IMR-90 (cell line): Measurements from ENCODE around the gene METTL23. TPM values are rescaled to one million over a fixed set of nuclear protein-coding genes. Genes with fewer than 3 reads are reported as not detected.

Source experiments
- ATAC-seq: fragments of 200-7000 bp; cut with Tn5 transposase; 2 replicates; pipeline ENCODE4 v1.9.1; 2020; ENCODE audit warnings: low read depth, mild to moderate bottlenecking, moderate library complexity
- BruUV-seq: library from RNA; stranded (reverse); fragments of 400-500 nt; replicated peaks from 2 replicates; lab custom pipeline; 2021; lab: Mats Ljungman, UMichigan
- CTCF ChIA-PET: fragments of 300-600 bp; formaldehyde crosslinking; extraction: SDS; loops from one replicate; lab custom pipeline; 2021; ENCODE audit warnings: antibody characterized with exemption; lab: Yijun Ruan, JAX
- POLR2A ChIA-PET: fragments of 300-600 bp; sonication (Branson Sonifier 250); formaldehyde crosslinking; loops from one replicate; lab custom pipeline; 2022; ENCODE audit warnings: antibody characterized with exemption; ENCODE audit not compliant: unreplicated experiment; lab: Charles Lee
- DNase-seq: peaks from one replicate; pipeline ENCODE4 v3.0.0; 2013
- H2AFZ ChIP-seq: replicated peaks from 2 replicates; pipeline ENCODE3; 2013; ENCODE audit warnings: low read length, mild to moderate bottlenecking; ENCODE audit not compliant: poor library complexity
- H2AK5ac ChIP-seq: 2 replicates; pipeline ENCODE4 v1.6.1; 2013; ENCODE audit warnings: low read depth, low read length, inconsistent platforms
- H2AK9ac ChIP-seq: replicated peaks from 2 replicates; pipeline ENCODE3; 2013; ENCODE audit warnings: mild to moderate bottlenecking, low read depth, low read length, moderate library complexity; ENCODE audit not compliant: poor library complexity
- H2BK120ac ChIP-seq: 2 replicates; pipeline ENCODE4 v1.6.1; 2013; ENCODE audit warnings: low read depth, low read length, inconsistent platforms
- H2BK15ac ChIP-seq: 3 replicates; pipeline ENCODE4 v1.6.1; 2013; ENCODE audit warnings: low read depth, low read length, inconsistent platforms
- H2BK20ac ChIP-seq: 2 replicates; pipeline ENCODE4 v1.6.1; 2013; ENCODE audit warnings: low read depth, mild to moderate bottlenecking, inconsistent platforms, low read length, moderate library complexity
- H2BK5ac ChIP-seq: 2 replicates; pipeline ENCODE4 v1.6.1; 2013; ENCODE audit warnings: mild to moderate bottlenecking, low read depth, low read length, inconsistent platforms; ENCODE audit not compliant: poor library complexity, severe bottlenecking
- H3K14ac ChIP-seq: replicated peaks from 2 replicates; pipeline ENCODE4 v1.6.1; 2013; ENCODE audit warnings: low read depth, low read length, inconsistent platforms
- H3K18ac ChIP-seq: 2 replicates; pipeline ENCODE4 v1.6.1; 2013; ENCODE audit warnings: low read depth, low read length, control low read depth
- H3K23ac ChIP-seq: 2 replicates; pipeline ENCODE4 v1.6.1; 2013; ENCODE audit warnings: low read depth, low read length, inconsistent platforms
- H3K27ac ChIP-seq: 2 replicates; pipeline ENCODE4 v1.5.1; 2013; ENCODE audit warnings: mild to moderate bottlenecking, control low read depth, low read length; ENCODE audit not compliant: insufficient read depth
- H3K27me3 ChIP-seq: 2 replicates; pipeline ENCODE4 v1.6.1; 2013; ENCODE audit warnings: low read length; ENCODE audit not compliant: control insufficient read depth, insufficient read depth
- H3K36me3 ChIP-seq: 2 replicates; pipeline ENCODE4 v1.6.1; 2013; ENCODE audit warnings: low read length, mixed read lengths; ENCODE audit not compliant: control insufficient read depth, insufficient read depth
- H3K4ac ChIP-seq: 2 replicates; pipeline ENCODE4 v1.6.1; 2013; ENCODE audit warnings: low read depth, low read length, inconsistent platforms
- H3K4me1 ChIP-seq: 2 replicates; pipeline ENCODE4 v1.6.1; 2013; ENCODE audit warnings: low read length, mixed read lengths; ENCODE audit not compliant: control insufficient read depth, insufficient read depth
- H3K4me2 ChIP-seq: 2 replicates; pipeline ENCODE4 v1.6.1; 2013; ENCODE audit warnings: low read depth, mild to moderate bottlenecking, control low read depth, low read length, moderate library complexity
- H3K4me3 ChIP-seq: 2 replicates; pipeline ENCODE4 v1.5.1; 2013; ENCODE audit warnings: low read depth, mild to moderate bottlenecking, control low read depth, low read length, moderate library complexity; ENCODE audit not compliant: insufficient read depth
- H3K56ac ChIP-seq: 2 replicates; pipeline ENCODE4 v1.6.1; 2013; ENCODE audit warnings: low read length, inconsistent platforms; ENCODE audit not compliant: insufficient read depth; ENCODE audit errors: extremely low read depth
- H3K79me1 ChIP-seq, 2 experiments: 2 replicates each; pipeline ENCODE4 v1.6.1; 2013; ENCODE audit warnings: low read length in 2 of 2, inconsistent platforms in 1 of 2, low read depth in 1 of 2
- H3K9ac ChIP-seq: 2 replicates; pipeline ENCODE4 v1.6.1; 2013; ENCODE audit warnings: low read depth, low read length, control low read depth
- H3K9me1 ChIP-seq: 2 replicates; pipeline ENCODE4 v1.6.1; 2013; ENCODE audit warnings: low read length, inconsistent platforms; ENCODE audit not compliant: insufficient read depth
- H3K9me3 ChIP-seq: 2 replicates; pipeline ENCODE4 v1.6.1; 2013; ENCODE audit warnings: low read length; ENCODE audit not compliant: control insufficient read depth, insufficient read depth
- H4K20me1 ChIP-seq: 2 replicates; pipeline ENCODE4 v1.6.1; 2013; ENCODE audit warnings: low read length, inconsistent platforms; ENCODE audit not compliant: insufficient read depth
- H4K5ac ChIP-seq: 2 replicates; pipeline ENCODE4 v1.6.1; 2013; ENCODE audit warnings: mild to moderate bottlenecking, low read depth, low read length, control low read depth
- H4K8ac ChIP-seq, 2 experiments: 2 replicates each; pipeline ENCODE4 v1.6.1; 2013; ENCODE audit warnings: low read depth in 2 of 2, low read length in 2 of 2, control low read depth in 1 of 2, inconsistent platforms in 1 of 2
- H4K91ac ChIP-seq: 2 replicates; pipeline ENCODE4 v1.6.1; 2013; ENCODE audit warnings: low read depth, low read length, inconsistent platforms; ENCODE audit not compliant: insufficient read depth
- BHLHE40 ChIP-seq: fragments of 150-350 bp; IDR thresholded peaks from 2 replicates; pipeline ENCODE4 v1.6.1; 2016; ENCODE audit warnings: mild to moderate bottlenecking, low read depth, low read length
- CEBPB ChIP-seq: IDR thresholded peaks from 2 replicates; pipeline ENCODE4 v1.6.1; 2012; ENCODE audit warnings: low read depth, low read length, improper control_type of control experiment
- CHD1 ChIP-seq: IDR thresholded peaks from 2 replicates; pipeline ENCODE4 v1.6.1; 2012; ENCODE audit warnings: low read depth, low read length, improper control_type of control experiment
- FOS ChIP-seq: fragments of 150-350 bp; IDR thresholded peaks from 2 replicates; pipeline ENCODE4 v1.6.1; 2016; ENCODE audit warnings: low read depth, low read length
- MAFK ChIP-seq: IDR thresholded peaks from 2 replicates; pipeline ENCODE4 v1.6.1; 2012; ENCODE audit warnings: low read depth, low read length, improper control_type of control experiment
- MXI1 ChIP-seq: IDR thresholded peaks from 2 replicates; pipeline ENCODE4 v1.6.1; 2012; ENCODE audit warnings: low read depth, mild to moderate bottlenecking, low read length, moderate library complexity, borderline replicate concordance
- NFE2L2 ChIP-seq: fragments of 150-350 bp; IDR thresholded peaks from 2 replicates; pipeline ENCODE4 v1.6.1; 2016; ENCODE audit warnings: low read depth, mild to moderate bottlenecking, low read length
- USF2 ChIP-seq: fragments of 150-350 bp; IDR thresholded peaks from 2 replicates; pipeline ENCODE4 v1.6.1; 2017; ENCODE audit warnings: mild to moderate bottlenecking, antibody characterized with exemption, low read length, low read depth
- WGBS, 2 experiments: methylation state at CpG; one replicate each; pipeline versions ENCODE4 v1.1.5 to v1.1.7; 2013; ENCODE audit warnings: missing lambda C conversion rate in 2 of 2; ENCODE audit not compliant: insufficient read length in 1 of 2; ENCODE audit errors: extremely low coverage in 2 of 2; 5-methylcytosine and 5-hydroxymethylcytosine counted together
- dilution Hi-C: fragments of 300-500 bp; cut with HindIII; formaldehyde crosslinking; loops from one replicate; pipeline ENCODE4 v1.14.3; 2018; ENCODE audit warnings: low sequenced_read_pairs; ENCODE audit not compliant: unreplicated experiment
- in situ Hi-C: fragments of 300-500 bp; cut with MboI; formaldehyde crosslinking; loops from 3 replicates; pipeline ENCODE4 v1.14.3; 2019; ENCODE audit warnings: low sequenced_read_pairs, inconsistent platforms, mixed read lengths
- intact Hi-C: fragments of 100-400 bp; cut with micrococcal nuclease; formaldehyde crosslinking; loops from 2 replicates; pipeline ENCODE4 v1.10.0; 2022
- polyA plus RNA-seq, 3 experiments: library from polyadenylated mRNA; depleted of rRNA; stranded (reverse); fragments of >200 nt; gene quantifications; 2 replicates each; pipeline ENCODE4 v1.2.3, GENCODE V29; 2012; ENCODE audit warnings: low replicate concordance in 1 of 3
- total RNA-seq: library from RNA; depleted of rRNA; stranded (reverse); fragments of >200 nt; gene quantifications from 2 replicates; pipeline ENCODE4 v1.2.3, GENCODE V29; 2012
- TF ChIP-seq, protein P1 (sequence below): fragments of 150-350 bp; IDR thresholded peaks from 2 replicates; pipeline ENCODE4 v1.6.1; 2016; ENCODE audit warnings: low read depth, mild to moderate bottlenecking, low read length, moderate library complexity, borderline replicate concordance

Gene METTL23
- total and polyA plus RNA-seq, 2 of the 4 experiments (the other 2 are of a cell fraction): 18.8 to 32.1 TPM

DNA sequence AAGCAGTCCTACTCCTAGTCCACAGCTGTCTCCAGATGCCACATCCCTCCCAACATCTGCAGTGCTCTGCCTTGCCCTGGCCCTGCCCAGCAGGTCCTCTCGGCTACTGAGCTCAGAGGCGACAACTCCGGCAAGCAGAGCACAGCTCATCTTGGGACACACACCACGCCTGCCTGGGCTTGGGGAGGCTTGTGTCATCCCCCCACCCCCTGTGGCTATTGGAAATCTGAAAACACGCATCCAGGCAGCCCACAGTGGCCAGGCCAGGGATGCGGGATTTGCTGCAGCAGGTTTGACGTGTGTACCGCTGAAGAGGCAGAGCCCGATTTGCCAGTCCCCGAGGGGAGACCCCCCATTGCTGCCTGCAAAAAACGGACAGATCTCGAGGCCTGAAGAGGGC, 41.3 kb upstream of the METTL23 start:
- dilution Hi-C loops: no loop called here
- POLR2A ChIA-PET: no interaction called here

More for the DNA sequence above, 41.3 kb upstream of the METTL23 start:
- no peaks in the 10 kb centered on the region for H3K27me3 ChIP-seq
- H2BK20ac ChIP-seq: no peak overlapping the region
- WGBS, 2 experiments: 94% methylated on average over 9 of the region's 12 CpGs; no CpG with 5 or more reads in 1 of the 2 experiments
- TF ChIP-seq CEBPB (no peak), CHD1 (no peak), BHLHE40 (no peak), NFE2L2 (no peak), USF2 (no peak), FOS (no peak), MXI1 (no peak), MAFK (no peak)
- TF ChIP-seq, protein P1, sequence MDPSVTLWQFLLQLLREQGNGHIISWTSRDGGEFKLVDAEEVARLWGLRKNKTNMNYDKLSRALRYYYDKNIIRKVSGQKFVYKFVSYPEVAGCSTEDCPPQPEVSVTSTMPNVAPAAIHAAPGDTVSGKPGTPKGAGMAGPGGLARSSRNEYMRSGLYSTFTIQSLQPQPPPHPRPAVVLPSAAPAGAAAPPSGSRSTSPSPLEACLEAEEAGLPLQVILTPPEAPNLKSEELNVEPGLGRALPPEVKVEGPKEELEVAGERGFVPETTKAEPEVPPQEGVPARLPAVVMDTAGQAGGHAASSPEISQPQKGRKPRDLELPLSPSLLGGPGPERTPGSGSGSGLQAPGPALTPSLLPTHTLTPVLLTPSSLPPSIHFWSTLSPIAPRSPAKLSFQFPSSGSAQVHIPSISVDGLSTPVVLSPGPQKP: no peak
- H3K9ac ChIP-seq: no peak overlapping the region
- no peak overlapping the region for H4K5ac ChIP-seq
- peaks cover 49% of the 10 kb centered on the region for H3K36me3 ChIP-seq
- no peak overlapping the region for H3K14ac ChIP-seq
- no peak overlapping the region for H3K56ac ChIP-seq
- H3K4me2 ChIP-seq: no peak overlapping the region
- no peak overlapping the region for H2BK15ac ChIP-seq
- no TSS peak for BruUV-seq
- in situ Hi-C loops (no loop called here), intact Hi-C loops (loop anchor here (10.0 kb wide), 1 partner anchor 1919 kb away; no protein-coding TSS in a partner anchor)
- H2AK5ac ChIP-seq: no peak overlapping the region
- no peaks in the 10 kb centered on the region for H3K9me3 ChIP-seq
- peaks cover 38% of the 10 kb centered on the region for H4K20me1 ChIP-seq
- peaks cover 13% of the 10 kb centered on the region for H3K9me1 ChIP-seq
- no peak overlapping the region for H3K4ac ChIP-seq
- H2AK9ac ChIP-seq: no peak overlapping the region
- H3K18ac ChIP-seq: no peak overlapping the region
- H3K23ac ChIP-seq: no peak overlapping the region
- DNase-seq (no peak), ATAC-seq (no peak)
- CTCF ChIA-PET: no interaction called here
- peaks cover 28% of the 10 kb centered on the region for H3K4me1 ChIP-seq
- no peak overlapping the region for H4K8ac ChIP-seq
- H2BK120ac ChIP-seq: no peak overlapping the region
- no peak overlapping the region for H3K4me3 ChIP-seq
- no peak overlapping the region for H3K27ac ChIP-seq
- H2BK5ac ChIP-seq: no peak overlapping the region
- H2AFZ ChIP-seq: no peak overlapping the region
- no peak overlapping the region for H4K91ac ChIP-seq
- peaks cover 8 to 80% of the 10 kb centered on the region in 2 experiments; a peak in 3 of 4 replicates for H3K79me1 ChIP-seq
